Activated naive CD4-positive, alpha-beta T cell treated with anti-CD3 and anti-CD28 coated beads, Interleukin-2, amount 50 U/mL, for 24 hours (primary cell): Measurements from ENCODE around the gene RRP8.

Source experiments
- H3K27ac Mint-ChIP-seq: one replicate; pipeline ENCODE4 v1.8.0; 2021; ENCODE audit warnings: mild to moderate bottlenecking, mixed read lengths
- H3K27me3 Mint-ChIP-seq: one replicate; pipeline ENCODE4 v1.8.0; 2021; ENCODE audit warnings: mixed read lengths
- H3K36me3 Mint-ChIP-seq: one replicate; pipeline ENCODE4 v1.8.0; 2021; ENCODE audit warnings: mixed read lengths
- H3K4me1 Mint-ChIP-seq: one replicate; pipeline ENCODE4 v1.8.0; 2021; ENCODE audit warnings: mixed read lengths
- H3K4me3 Mint-ChIP-seq: one replicate; pipeline ENCODE4 v1.8.0; 2021; ENCODE audit warnings: mild to moderate bottlenecking, mixed read lengths
- H3K9me3 Mint-ChIP-seq: one replicate; pipeline ENCODE4 v1.8.0; 2021; ENCODE audit warnings: mixed read lengths

Gene RRP8

GRCh38 chr11:6612213-6613041 lies 9.0 kb upstream of the RRP8 start, which contains the start of gene TAF10:
TSS of gene TAF10 (minus strand) at chr11:6612216. CDS start at chr11:6612189, 27 bp downstream.
- H3K4me3 Mint-ChIP-seq = peak within 1 kb of the TSS; percentile 97
- H3K4me1 Mint-ChIP-seq = peaks cover 46% of the 10 kb centered on the region
- H3K36me3 Mint-ChIP-seq = peaks cover 20% of the 10 kb centered on the region
- peak within 1 kb of the TSS; percentile 93 for H3K27ac Mint-ChIP-seq
- no peaks in the 10 kb centered on the region for H3K27me3 Mint-ChIP-seq
- no peaks in the 10 kb centered on the region for H3K9me3 Mint-ChIP-seq

GRCh38 chr11:6611963-6612212 lies 8.5 kb upstream of the RRP8 start:
- H3K27ac Mint-ChIP-seq = no peak overlapping the region
- H3K27me3 Mint-ChIP-seq = no peaks in the 10 kb centered on the region
- H3K4me1 Mint-ChIP-seq = peaks cover 51% of the 10 kb centered on the region
- H3K36me3 Mint-ChIP-seq = peaks cover 22% of the 10 kb centered on the region
- no peaks in the 10 kb centered on the region for H3K9me3 Mint-ChIP-seq
- peak overlapping the region; percentile 97 for H3K4me3 Mint-ChIP-seq

- Mint-ChIP-seq H3K4me3 (peak overlapping the region; percentile 97), H3K27me3 (no peaks in the 10 kb centered on the region), H3K4me1 (peaks cover 47% of the 10 kb centered on the region), H3K9me3 (no peaks in the 10 kb centered on the region), H3K27ac (peak overlapping the region; percentile 93), H3K36me3 (peaks cover 23% of the 10 kb centered on the region)
These were observed 7.9 kb upstream of the RRP8 start for GRCh38 chr11:6611092-6611962.

DNA sequence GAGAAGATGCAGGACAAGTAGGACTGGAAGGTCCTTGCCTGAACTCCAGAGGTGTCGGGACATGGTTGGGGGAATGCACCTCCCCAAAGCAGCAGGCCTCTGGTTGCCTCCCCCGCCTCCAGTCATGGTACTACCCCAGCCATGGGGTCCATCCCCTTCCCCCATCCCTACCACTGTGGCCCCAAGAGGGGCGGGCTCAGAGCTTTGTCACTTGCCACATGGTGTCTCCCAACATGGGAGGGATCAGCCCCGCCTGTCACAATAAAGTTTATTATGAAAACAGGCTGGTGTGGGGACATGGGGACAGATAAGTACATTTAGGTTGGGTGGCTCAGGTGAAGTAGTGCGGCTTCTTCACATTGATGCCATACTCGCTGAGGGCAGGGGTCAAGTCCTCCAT lies 7.2 kb upstream of the RRP8 start:
- Mint-ChIP-seq H3K27ac (peak overlapping the region; percentile 93), H3K27me3 (no peaks in the 10 kb centered on the region), H3K36me3 (peaks cover 19% of the 10 kb centered on the region), H3K4me3 (peak overlapping the region; percentile 97), H3K4me1 (peaks cover 40% of the 10 kb centered on the region), H3K9me3 (no peaks in the 10 kb centered on the region)

DNA sequence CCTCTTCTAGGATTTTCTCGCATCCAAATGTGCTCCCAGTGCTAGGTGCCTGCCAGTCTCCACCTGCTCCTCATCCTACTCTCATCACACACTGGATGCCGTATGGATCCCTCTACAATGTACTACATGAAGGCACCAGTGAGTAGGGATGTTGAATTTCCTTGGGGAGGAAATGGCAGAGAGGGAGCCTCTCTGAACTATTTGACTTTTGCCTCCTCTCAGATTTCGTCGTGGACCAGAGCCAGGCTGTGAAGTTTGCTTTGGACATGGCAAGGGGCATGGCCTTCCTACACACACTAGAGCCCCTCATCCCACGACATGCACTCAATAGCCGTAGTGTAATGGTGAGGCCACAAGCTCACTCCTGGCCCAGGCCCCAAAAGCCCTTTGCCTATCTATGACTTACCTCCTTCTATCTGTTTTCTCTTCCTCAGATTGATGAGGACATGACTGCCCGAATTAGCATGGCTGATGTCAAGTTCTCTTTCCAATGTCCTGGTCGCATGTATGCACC lies 6.1 kb upstream of the RRP8 start:
- Mint-ChIP-seq H3K36me3 (peaks cover 15% of the 10 kb centered on the region), H3K4me1 (peaks cover 40% of the 10 kb centered on the region), H3K27me3 (no peaks in the 10 kb centered on the region), H3K27ac (peak overlapping the region; percentile 75), H3K4me3 (peak overlapping the region; percentile 97), H3K9me3 (no peaks in the 10 kb centered on the region)

DNA sequence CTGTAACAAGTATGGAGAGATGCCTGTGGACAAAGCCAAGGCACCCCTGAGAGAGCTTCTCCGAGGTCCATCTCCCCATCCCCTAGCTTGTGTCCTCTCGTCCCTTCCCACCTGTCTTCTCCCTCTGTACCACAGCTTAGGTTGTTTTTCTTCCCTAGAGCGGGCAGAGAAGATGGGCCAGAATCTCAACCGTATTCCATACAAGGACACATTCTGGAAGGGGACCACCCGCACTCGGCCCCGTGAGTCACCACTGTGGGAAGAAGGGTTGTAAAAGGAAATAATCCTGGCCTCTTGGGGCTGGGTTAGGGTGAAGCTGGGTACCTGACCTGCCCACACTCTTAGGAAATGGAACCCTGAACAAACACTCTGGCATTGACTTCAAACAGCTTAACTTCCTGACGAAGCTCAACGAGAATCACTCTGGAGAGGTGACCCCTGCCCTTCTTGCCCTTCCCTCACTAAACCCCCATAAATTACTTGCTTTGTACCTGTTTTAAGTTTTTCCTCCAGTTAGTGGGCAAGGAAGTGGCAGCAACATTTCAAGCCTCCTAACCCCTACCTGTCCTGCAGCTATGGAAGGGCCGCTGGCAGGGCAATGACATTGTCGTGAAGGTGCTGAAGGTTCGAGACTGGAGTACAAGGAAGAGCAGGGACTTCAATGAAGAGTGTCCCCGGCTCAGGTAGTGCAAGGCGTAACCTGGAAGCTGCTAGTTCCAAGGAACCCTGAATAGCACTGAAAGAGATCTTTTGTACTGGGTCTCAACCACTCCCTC lies 5.5 kb upstream of the RRP8 start:
- H3K4me1 Mint-ChIP-seq = peaks cover 40% of the 10 kb centered on the region
- H3K36me3 Mint-ChIP-seq = peaks cover 15% of the 10 kb centered on the region
- H3K27me3 Mint-ChIP-seq = no peaks in the 10 kb centered on the region
- H3K9me3 Mint-ChIP-seq = no peaks in the 10 kb centered on the region
- peak overlapping the region; percentile 75 for H3K27ac Mint-ChIP-seq
- H3K4me3 Mint-ChIP-seq = no peak overlapping the region

DNA sequence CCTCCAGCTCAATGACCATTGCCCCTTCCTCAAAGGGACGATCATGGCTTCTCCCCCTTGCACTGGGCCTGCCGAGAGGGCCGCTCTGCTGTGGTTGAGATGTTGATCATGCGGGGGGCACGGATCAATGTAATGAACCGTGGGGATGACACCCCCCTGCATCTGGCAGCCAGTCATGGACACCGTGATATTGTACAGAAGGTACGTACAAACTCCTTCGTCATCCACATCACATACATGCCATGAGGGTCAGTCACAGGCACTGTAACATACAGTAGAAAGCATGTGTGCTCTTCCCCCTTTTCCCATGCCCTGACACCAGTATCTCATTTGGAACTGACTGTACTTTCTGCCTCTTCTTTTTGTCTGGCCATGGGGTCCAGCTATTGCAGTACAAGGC lies 4.6 kb upstream of the RRP8 start:
- Mint-ChIP-seq H3K4me1 (peaks cover 40% of the 10 kb centered on the region), H3K27me3 (no peaks in the 10 kb centered on the region), H3K9me3 (no peaks in the 10 kb centered on the region), H3K4me3 (no peak overlapping the region), H3K36me3 (peaks cover 15% of the 10 kb centered on the region), H3K27ac (no peak overlapping the region)

DNA sequence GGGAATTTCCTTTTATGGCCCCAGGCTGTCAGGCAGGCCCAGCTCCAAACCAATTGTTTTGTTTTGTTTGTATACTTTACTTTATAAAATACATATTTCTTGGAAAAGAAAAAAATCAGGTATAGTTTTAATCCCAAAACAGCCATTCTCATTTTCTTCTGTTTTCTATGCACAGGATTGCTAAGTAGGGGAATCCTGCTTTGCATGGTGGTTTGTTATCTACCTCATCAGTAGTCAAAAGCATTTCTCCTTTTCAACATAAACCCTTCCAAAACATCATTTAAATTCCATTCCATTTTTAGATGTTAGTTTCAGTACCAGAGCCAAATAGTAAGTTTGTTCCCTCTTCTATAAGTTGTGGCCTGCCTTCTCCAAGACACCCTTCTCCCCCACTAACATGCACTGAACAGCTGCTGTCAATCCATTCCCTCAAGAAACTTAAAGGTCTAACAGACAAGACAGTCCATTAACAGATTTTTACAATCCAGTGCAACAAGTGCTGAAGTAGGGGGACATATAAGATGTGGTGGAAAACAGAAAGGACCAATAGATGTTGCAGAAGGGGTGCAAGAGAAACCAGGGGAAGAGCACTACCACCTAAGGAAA lies 3.9 kb upstream of the RRP8 start:
- Mint-ChIP-seq H3K9me3 (no peaks in the 10 kb centered on the region), H3K27me3 (no peaks in the 10 kb centered on the region), H3K36me3 (peaks cover 15% of the 10 kb centered on the region), H3K4me3 (peak overlapping the region; percentile 57), H3K27ac (peak overlapping the region; percentile 73), H3K4me1 (peaks cover 40% of the 10 kb centered on the region)

DNA sequence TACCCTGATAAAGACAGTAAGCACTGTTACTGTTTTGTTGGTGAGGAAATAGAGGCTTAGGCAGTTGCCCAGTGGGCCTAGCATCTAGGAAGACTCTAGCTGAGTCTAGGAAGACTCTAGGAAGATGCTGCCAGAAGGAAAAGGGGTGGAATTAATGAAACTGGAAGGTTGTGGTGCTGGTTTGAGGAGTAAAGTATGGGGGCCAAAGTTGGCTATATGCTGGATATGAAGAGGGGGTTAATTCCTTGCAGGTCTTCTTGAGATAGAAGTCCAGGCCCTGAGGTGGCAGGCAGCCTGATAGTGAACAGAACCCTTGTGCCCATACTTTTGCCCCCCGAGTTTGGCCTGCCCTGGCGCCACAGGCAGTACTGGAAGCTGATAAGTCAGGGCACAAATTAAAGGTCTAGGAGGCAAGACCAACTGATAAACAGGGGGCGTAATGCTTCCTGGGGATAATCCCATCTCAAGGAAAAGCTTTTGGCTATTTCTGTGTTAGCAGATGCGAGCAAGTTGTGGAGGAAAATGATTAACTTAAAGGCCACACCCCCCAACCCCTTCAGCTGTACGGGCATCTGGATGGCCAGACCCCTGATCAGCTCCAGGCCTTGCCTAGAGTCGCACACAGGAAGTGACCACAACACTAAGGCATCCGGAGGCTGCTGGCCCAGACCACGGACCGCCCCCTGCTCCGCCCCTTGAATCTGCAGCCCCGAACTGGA lies 3.2 kb upstream of the RRP8 start:
- H3K4me1 Mint-ChIP-seq = peaks cover 44% of the 10 kb centered on the region
- H3K27ac Mint-ChIP-seq = no peak overlapping the region
- no peaks in the 10 kb centered on the region for H3K27me3 Mint-ChIP-seq
- peaks cover 15% of the 10 kb centered on the region for H3K36me3 Mint-ChIP-seq
- no peak overlapping the region for H3K4me3 Mint-ChIP-seq
- H3K9me3 Mint-ChIP-seq = no peaks in the 10 kb centered on the region

- H3K4me1 Mint-ChIP-seq = peaks cover 33% of the 10 kb centered on the region
- H3K27ac Mint-ChIP-seq = no peak overlapping the region
- H3K27me3 Mint-ChIP-seq = no peaks in the 10 kb centered on the region
- H3K9me3 Mint-ChIP-seq = no peaks in the 10 kb centered on the region
- peaks cover 10% of the 10 kb centered on the region for H3K36me3 Mint-ChIP-seq
- no peak overlapping the region for H3K4me3 Mint-ChIP-seq
These were observed 1.4 kb upstream of the RRP8 start for GRCh38 chr11:6604790-6605189.

DNA sequence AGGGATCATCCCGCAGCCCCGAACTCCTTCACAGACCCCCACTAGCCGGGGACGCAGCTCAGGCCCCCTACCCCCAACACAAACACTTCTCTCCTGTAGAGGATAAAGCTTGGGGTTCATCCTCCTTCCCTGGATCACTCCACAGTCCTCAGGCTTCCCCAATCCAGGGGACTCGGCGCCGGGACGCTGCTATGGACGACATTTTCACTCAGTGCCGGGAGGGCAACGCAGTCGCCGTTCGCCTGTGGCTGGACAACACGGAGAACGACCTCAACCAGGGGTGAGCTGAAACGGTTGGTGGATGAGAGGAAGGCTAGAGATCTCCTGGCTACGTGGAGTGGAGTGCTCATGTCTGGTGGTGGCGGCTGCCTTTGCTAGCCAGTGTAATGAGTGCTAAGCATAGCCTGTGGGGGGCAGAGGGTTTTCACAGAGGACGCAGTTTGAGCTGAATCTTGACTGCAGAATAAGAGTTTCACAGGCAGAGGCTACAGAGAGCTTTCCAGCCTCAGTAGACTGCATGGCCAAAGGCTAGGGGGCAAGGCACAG lies 738 bp upstream of the RRP8 start:
- no peaks in the 10 kb centered on the region for H3K27me3 Mint-ChIP-seq
- no peaks in the 10 kb centered on the region for H3K9me3 Mint-ChIP-seq
- peaks cover 34% of the 10 kb centered on the region for H3K4me1 Mint-ChIP-seq
- H3K36me3 Mint-ChIP-seq = peaks cover 6% of the 10 kb centered on the region
- no peak overlapping the region for H3K27ac Mint-ChIP-seq
- H3K4me3 Mint-ChIP-seq = no peak overlapping the region

DNA sequence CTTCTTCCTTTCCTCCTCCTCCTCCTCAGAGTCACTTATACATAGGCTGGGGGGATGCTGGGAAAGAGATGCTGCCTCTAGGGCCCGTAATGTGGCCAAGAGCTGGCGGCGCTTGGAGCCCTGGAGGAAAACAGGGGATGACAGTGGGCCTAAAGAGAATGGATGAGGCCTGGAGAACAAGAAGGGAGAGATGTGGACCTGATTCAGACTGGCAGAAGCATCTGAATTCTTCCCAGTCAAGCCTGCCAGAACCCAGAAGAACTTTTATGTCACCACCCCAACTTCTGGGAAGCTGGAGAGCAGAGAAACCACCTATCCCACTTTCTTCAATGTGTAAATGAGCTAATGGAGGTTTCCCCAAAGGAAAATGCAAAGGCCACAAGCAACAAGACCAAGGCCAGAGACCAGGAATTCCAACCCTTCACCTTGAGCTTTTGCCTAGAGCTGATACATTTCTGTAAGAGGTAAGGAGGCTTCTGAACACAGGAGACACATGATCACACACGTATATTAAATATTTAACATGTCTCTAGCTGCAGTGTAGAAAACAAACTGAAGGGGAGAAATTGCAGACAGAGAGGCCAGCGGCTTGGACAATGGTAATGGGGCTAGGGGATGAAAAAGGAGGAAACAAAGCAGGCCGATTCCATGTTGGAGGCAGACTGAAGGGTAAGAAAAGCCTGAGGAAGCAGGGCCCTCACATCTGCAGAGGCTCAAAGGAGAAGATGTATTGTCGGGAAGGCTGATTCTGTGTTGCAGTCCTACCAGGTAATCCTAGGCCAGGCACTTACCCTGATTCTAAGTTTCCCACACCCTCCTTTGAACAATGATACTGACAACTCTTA lies 1.1 kb downstream of the RRP8 start:
- peaks cover 32% of the 10 kb centered on the region for H3K4me1 Mint-ChIP-seq
- H3K36me3 Mint-ChIP-seq = peaks cover 5% of the 10 kb centered on the region
- H3K27ac Mint-ChIP-seq = no peak overlapping the region
- H3K4me3 Mint-ChIP-seq = no peak overlapping the region
- no peaks in the 10 kb centered on the region for H3K27me3 Mint-ChIP-seq
- H3K9me3 Mint-ChIP-seq = no peaks in the 10 kb centered on the region

- peak overlapping the region; percentile 1 for H3K4me3 Mint-ChIP-seq
- no peak overlapping the region for H3K27ac Mint-ChIP-seq
- peaks cover 5% of the 10 kb centered on the region for H3K36me3 Mint-ChIP-seq
- no peaks in the 10 kb centered on the region for H3K9me3 Mint-ChIP-seq
- H3K27me3 Mint-ChIP-seq = no peaks in the 10 kb centered on the region
- peaks cover 32% of the 10 kb centered on the region for H3K4me1 Mint-ChIP-seq
These were observed 2.4 kb downstream of the RRP8 start for GRCh38 chr11:6601041-6601461.
